H9 (cell line): ENCODE results near the gene ROR1. TPM values are rescaled to one million over a fixed set of nuclear protein-coding genes. Genes with fewer than 3 reads are reported as not detected.

Experiments
- DNase-seq: peaks from one replicate; pipeline ENCODE4 v3.0.0-alpha.2; 2017
- H2AFZ ChIP-seq: one replicate; pipeline ENCODE4 v1.6.1; 2013; ENCODE audit warnings: mild to moderate bottlenecking, low read length, control low read depth, moderate library complexity
- H2AK5ac ChIP-seq: 2 replicates; pipeline ENCODE4 v1.6.1; 2013; ENCODE audit warnings: low read length, control low read depth, mixed read lengths; ENCODE audit not compliant: insufficient read length
- H2BK120ac ChIP-seq: one replicate; pipeline ENCODE4 v1.6.1; 2013; ENCODE audit warnings: low read depth, mild to moderate bottlenecking, low read length, control low read depth, inconsistent platforms; ENCODE audit not compliant: poor library complexity, severe bottlenecking
- H2BK12ac ChIP-seq: 2 replicates; pipeline ENCODE4 v1.6.1; 2013; ENCODE audit warnings: low read length, control low read depth, mixed read lengths, low read depth; ENCODE audit not compliant: insufficient read length
- H2BK15ac ChIP-seq: 2 replicates; pipeline ENCODE4 v1.6.1; 2013; ENCODE audit warnings: low read depth, low read length, control low read depth
- H2BK20ac ChIP-seq: one replicate; pipeline ENCODE4 v1.6.1; 2013; ENCODE audit warnings: low read depth, mild to moderate bottlenecking, low read length, control low read depth, inconsistent platforms; ENCODE audit not compliant: poor library complexity, severe bottlenecking
- H2BK5ac ChIP-seq: 2 replicates; pipeline ENCODE4 v1.6.1; 2013; ENCODE audit warnings: low read length, control low read depth, mixed read lengths; ENCODE audit not compliant: insufficient read length
- H3K14ac ChIP-seq: 2 replicates; pipeline ENCODE4 v1.6.1; 2013; ENCODE audit warnings: low read length, control low read depth; ENCODE audit not compliant: insufficient read depth
- H3K18ac ChIP-seq: 2 replicates; pipeline ENCODE4 v1.6.1; 2013; ENCODE audit warnings: low read depth, mild to moderate bottlenecking, mixed read lengths, low read length, control low read depth; ENCODE audit not compliant: insufficient read length
- H3K23ac ChIP-seq: 2 replicates; pipeline ENCODE4 v1.6.1; 2013; ENCODE audit warnings: low read length, control low read depth, mixed read lengths, low read depth; ENCODE audit not compliant: insufficient read length
- H3K23me2 ChIP-seq: 2 replicates; pipeline ENCODE4 v1.6.1; 2013; ENCODE audit warnings: low read depth, mild to moderate bottlenecking, mixed read lengths, low read length, control low read depth; ENCODE audit not compliant: insufficient read length, poor library complexity, severe bottlenecking
- H3K27ac ChIP-seq: 2 replicates; pipeline ENCODE4 v1.5.1; 2013; ENCODE audit warnings: low read length, control low read depth, mixed read lengths, low read depth; ENCODE audit not compliant: insufficient read length
- H3K27me3 ChIP-seq: 2 replicates; pipeline ENCODE4 v1.6.1; 2013; ENCODE audit warnings: low read length, control low read depth, inconsistent platforms; ENCODE audit not compliant: insufficient read depth
- H3K4ac ChIP-seq: 2 replicates; pipeline ENCODE4 v1.6.1; 2013; ENCODE audit warnings: low read depth, mild to moderate bottlenecking, control low read depth, inconsistent platforms, low read length, moderate library complexity
- H3K4me1 ChIP-seq: 2 replicates; pipeline ENCODE4 v1.6.1; 2013; ENCODE audit warnings: low read length, control low read depth, inconsistent platforms; ENCODE audit not compliant: insufficient read depth
- H3K4me2 ChIP-seq: 2 replicates; pipeline ENCODE4 v1.6.1; 2013; ENCODE audit warnings: low read length, control low read depth, mixed read lengths; ENCODE audit not compliant: insufficient read length, insufficient read depth
- H3K56ac ChIP-seq: 2 replicates; pipeline ENCODE4 v1.6.1; 2013; ENCODE audit warnings: low read depth, mild to moderate bottlenecking, mixed read lengths, low read length, control low read depth; ENCODE audit not compliant: insufficient read length
- H3K79me1 ChIP-seq: 2 replicates; pipeline ENCODE4 v1.6.1; 2013; ENCODE audit warnings: low read depth, mild to moderate bottlenecking, moderate library complexity, low read length, control low read depth, inconsistent platforms; ENCODE audit not compliant: insufficient read depth, poor library complexity, severe bottlenecking
- H3K79me2 ChIP-seq: 2 replicates; pipeline ENCODE4 v1.6.1; 2013; ENCODE audit warnings: low read length, control low read depth, inconsistent platforms; ENCODE audit not compliant: insufficient read depth
- H3K9ac ChIP-seq: 2 replicates; pipeline ENCODE4 v1.6.1; 2013; ENCODE audit warnings: low read length, control low read depth, mixed read lengths; ENCODE audit not compliant: insufficient read length; ENCODE audit errors: extremely low read depth
- H3K9me3 ChIP-seq: one replicate; pipeline ENCODE4 v1.6.1; 2013; ENCODE audit warnings: low read depth, low read length, inconsistent platforms; ENCODE audit not compliant: control insufficient read depth
- H3T11ph ChIP-seq: one replicate; pipeline ENCODE4 v1.6.1; 2013; ENCODE audit warnings: mild to moderate bottlenecking, low read length, control low read depth, inconsistent platforms
- H4K20me1 ChIP-seq: one replicate; pipeline ENCODE4 v1.6.1; 2013; ENCODE audit not compliant: control insufficient read depth, insufficient read length, insufficient read depth
- H4K5ac ChIP-seq: 2 replicates; pipeline ENCODE4 v1.6.1; 2013; ENCODE audit warnings: low read depth, mild to moderate bottlenecking, mixed read lengths, low read length, control low read depth; ENCODE audit not compliant: insufficient read length
- H4K8ac ChIP-seq: replicated peaks from 2 replicates; pipeline ENCODE4 v1.6.1; 2013; ENCODE audit warnings: low read length, control low read depth, mixed read lengths, low read depth; ENCODE audit not compliant: insufficient read length
- H4K91ac ChIP-seq: 2 replicates; pipeline ENCODE4 v1.6.1; 2013; ENCODE audit warnings: low read depth, mild to moderate bottlenecking, moderate library complexity, mixed read lengths, low read length, control low read depth; ENCODE audit not compliant: insufficient read length
- H3K27ac Mint-ChIP-seq, 3 experiments: 2 replicates in 2 of 3; 3 replicates in 1 of 3; pipeline ENCODE4 v1.8.0; 2020 to 2021; ENCODE audit warnings: mixed read lengths in 3 of 3, mild to moderate bottlenecking in 1 of 3, moderate library complexity in 1 of 3
- H3K27me3 Mint-ChIP-seq: 2 replicates; pipeline ENCODE4 v1.8.0; 2021; ENCODE audit warnings: low read depth, mild to moderate bottlenecking, moderate library complexity, mixed read lengths
- H3K36me3 Mint-ChIP-seq, 3 experiments: 2 replicates in 2 of 3; 3 replicates in 1 of 3; pipeline ENCODE4 v1.8.0; 2020 to 2021; ENCODE audit warnings: low read depth in 3 of 3, mixed read lengths in 3 of 3; ENCODE audit not compliant: insufficient read depth in 1 of 3
- H3K4me1 Mint-ChIP-seq, 2 experiments: 2 replicates each; pipeline ENCODE4 v1.8.0; 2020; ENCODE audit warnings: mixed read lengths in 2 of 2
- H3K4me3 Mint-ChIP-seq, 2 experiments: 2 replicates in 1 of 2; 3 replicates in 1 of 2; pipeline ENCODE4 v1.8.0; 2020 to 2021; ENCODE audit warnings: mild to moderate bottlenecking in 2 of 2, mixed read lengths in 2 of 2, moderate library complexity in 1 of 2
- H3K9me3 Mint-ChIP-seq, 2 experiments: 2 replicates in 1 of 2; 3 replicates in 1 of 2; pipeline ENCODE4 v1.8.0; 2020; ENCODE audit warnings: mild to moderate bottlenecking in 2 of 2, mixed read lengths in 2 of 2, moderate library complexity in 1 of 2
- WGBS: extraction: QIAGEN DNeasy Blood & Tissue Kit; methylation state at CpG from one replicate; pipeline ENCODE4 v1.1.7; 2013; ENCODE audit warnings: missing lambda C conversion rate, low lambda C conversion rate, mixed read lengths; ENCODE audit not compliant: insufficient read length; ENCODE audit errors: extremely low coverage; 5-methylcytosine and 5-hydroxymethylcytosine counted together
- total RNA-seq: library from RNA; stranded (reverse); gene quantifications from 2 replicates; pipeline ENCODE4 v1.2.1, GENCODE V29; 2021
- TF ChIP-seq, protein P1 (sequence below): fragments of 200-600 bp; sonication (generic); conservative IDR thresholded peaks from 3 replicates; pipeline ENCODE4 v1.8.0; 2021; ENCODE audit warnings: antibody characterized with exemption, mild to moderate bottlenecking

ROR1 gene
- total RNA-seq, 1 experiment from 2014 or later, result 75.9 TPM

GRCh38 chr1:64043976-64044375 is 270.2 kb downstream of the ROR1 start:
- Histone ChIP-seq H2AFZ (no peak overlapping the region), H3K27me3 (no peaks in the 10 kb centered on the region), H3K9me3 (no peaks in the 10 kb centered on the region), H3K56ac (no peak overlapping the region), H3K27ac (no peak overlapping the region), H4K8ac (no peak overlapping the region), H3K18ac (no peak overlapping the region), H2BK15ac (no peak overlapping the region), H2BK5ac (no peak overlapping the region), H2BK120ac (no peak overlapping the region), H3K4ac (no peak overlapping the region), H3K4me1 (peaks cover 16% of the 10 kb centered on the region), H3K14ac (no peak overlapping the region), H2BK12ac (no peak overlapping the region), H2AK5ac (no peak overlapping the region), H3K9ac (no peak overlapping the region), H4K91ac (no peak overlapping the region), H3K79me2 (peaks cover 3% of the 10 kb centered on the region; the same call in 1 of the 2 replicates), H3K79me1 (no peaks in the 10 kb centered on the region), H4K5ac (no peak overlapping the region), H2BK20ac (no peak overlapping the region), H3K4me2 (no peak overlapping the region), H3K23me2 (no peaks in the 10 kb centered on the region), H4K20me1 (no peaks in the 10 kb centered on the region), H3K23ac (no peak overlapping the region), H3T11ph (no peak overlapping the region)
- Mint-ChIP-seq H3K36me3 (no peaks in the 10 kb centered on the region), H3K9me3 (no peaks in the 10 kb centered on the region), H3K4me1 (peaks cover 43 to 59% of the 10 kb centered on the region in 2 experiments), H3K27ac (no peak overlapping the region), H3K4me3 (no peak overlapping the region), H3K27me3 (no peaks in the 10 kb centered on the region)
- TF ChIP-seq, protein P1, sequence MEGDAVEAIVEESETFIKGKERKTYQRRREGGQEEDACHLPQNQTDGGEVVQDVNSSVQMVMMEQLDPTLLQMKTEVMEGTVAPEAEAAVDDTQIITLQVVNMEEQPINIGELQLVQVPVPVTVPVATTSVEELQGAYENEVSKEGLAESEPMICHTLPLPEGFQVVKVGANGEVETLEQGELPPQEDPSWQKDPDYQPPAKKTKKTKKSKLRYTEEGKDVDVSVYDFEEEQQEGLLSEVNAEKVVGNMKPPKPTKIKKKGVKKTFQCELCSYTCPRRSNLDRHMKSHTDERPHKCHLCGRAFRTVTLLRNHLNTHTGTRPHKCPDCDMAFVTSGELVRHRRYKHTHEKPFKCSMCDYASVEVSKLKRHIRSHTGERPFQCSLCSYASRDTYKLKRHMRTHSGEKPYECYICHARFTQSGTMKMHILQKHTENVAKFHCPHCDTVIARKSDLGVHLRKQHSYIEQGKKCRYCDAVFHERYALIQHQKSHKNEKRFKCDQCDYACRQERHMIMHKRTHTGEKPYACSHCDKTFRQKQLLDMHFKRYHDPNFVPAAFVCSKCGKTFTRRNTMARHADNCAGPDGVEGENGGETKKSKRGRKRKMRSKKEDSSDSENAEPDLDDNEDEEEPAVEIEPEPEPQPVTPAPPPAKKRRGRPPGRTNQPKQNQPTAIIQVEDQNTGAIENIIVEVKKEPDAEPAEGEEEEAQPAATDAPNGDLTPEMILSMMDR, result no peak
- no peak for DNase-seq
- no CpG with 5 or more reads among the region's 5 CpGs for WGBS
